ENCODE results near the gene FERMT1.

DNA sequence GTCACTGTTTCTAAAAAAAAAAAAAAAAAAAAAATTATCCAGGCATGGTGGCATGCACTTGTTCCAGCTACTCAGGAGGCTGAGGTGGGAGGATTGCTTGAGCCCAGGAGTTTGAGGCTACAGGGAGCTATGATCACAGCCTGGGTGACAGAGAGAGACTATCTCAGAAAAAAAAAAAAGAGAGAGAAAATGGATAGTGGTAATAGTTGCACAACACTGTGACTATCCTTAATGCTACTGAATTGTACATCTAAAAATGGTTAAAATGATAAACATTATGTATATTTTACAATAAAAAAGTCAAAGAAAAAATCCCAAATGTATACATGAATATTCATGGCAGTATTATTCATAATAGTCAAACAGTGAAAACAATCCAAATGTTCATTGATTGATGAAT, 23.0 kb downstream of the FERMT1 start:
- TF ChIP-seq, protein P1, sequence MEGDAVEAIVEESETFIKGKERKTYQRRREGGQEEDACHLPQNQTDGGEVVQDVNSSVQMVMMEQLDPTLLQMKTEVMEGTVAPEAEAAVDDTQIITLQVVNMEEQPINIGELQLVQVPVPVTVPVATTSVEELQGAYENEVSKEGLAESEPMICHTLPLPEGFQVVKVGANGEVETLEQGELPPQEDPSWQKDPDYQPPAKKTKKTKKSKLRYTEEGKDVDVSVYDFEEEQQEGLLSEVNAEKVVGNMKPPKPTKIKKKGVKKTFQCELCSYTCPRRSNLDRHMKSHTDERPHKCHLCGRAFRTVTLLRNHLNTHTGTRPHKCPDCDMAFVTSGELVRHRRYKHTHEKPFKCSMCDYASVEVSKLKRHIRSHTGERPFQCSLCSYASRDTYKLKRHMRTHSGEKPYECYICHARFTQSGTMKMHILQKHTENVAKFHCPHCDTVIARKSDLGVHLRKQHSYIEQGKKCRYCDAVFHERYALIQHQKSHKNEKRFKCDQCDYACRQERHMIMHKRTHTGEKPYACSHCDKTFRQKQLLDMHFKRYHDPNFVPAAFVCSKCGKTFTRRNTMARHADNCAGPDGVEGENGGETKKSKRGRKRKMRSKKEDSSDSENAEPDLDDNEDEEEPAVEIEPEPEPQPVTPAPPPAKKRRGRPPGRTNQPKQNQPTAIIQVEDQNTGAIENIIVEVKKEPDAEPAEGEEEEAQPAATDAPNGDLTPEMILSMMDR (IDR thresholded peaks at IDR 0.05; ENCODE audit: extremely low read depth in 1 of 2, insufficient read depth in 1 of 2, low read depth in 1 of 2, low read length in 2 of 2): no peak
- TF ChIP-seq EZH2 (IDR thresholded peaks at IDR 0.05; ENCODE audit: borderline replicate concordance, low read depth, low read length, severe bottlenecking): no peak
- TF ChIP-seq, protein P2, sequence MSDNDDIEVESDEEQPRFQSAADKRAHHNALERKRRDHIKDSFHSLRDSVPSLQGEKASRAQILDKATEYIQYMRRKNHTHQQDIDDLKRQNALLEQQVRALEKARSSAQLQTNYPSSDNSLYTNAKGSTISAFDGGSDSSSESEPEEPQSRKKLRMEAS (IDR thresholded peaks at IDR 0.05; ENCODE audit: insufficient read depth, insufficient read length): no peak
- no peak for TF ChIP-seq POLR2AphosphoS5 (IDR thresholded peaks at IDR 0.05; ENCODE audit: insufficient read depth, low read depth, low read length)
- no peak for TF ChIP-seq GATA2 (IDR thresholded peaks at IDR 0.05; ENCODE audit: insufficient read depth, insufficient read length, low read depth, low read length)
- TF ChIP-seq POLR2A (IDR thresholded peaks at IDR 0.05; ENCODE audit: low read depth, low read length): no peak
- no peak for TF ChIP-seq MYC (IDR thresholded peaks at IDR 0.05; ENCODE audit: low read depth, low read length)

Measured in endothelial cell of umbilical vein (primary cell).